ENCODE data around the gene JPH3. TPM values are rescaled to one million over a fixed set of nuclear protein-coding genes. Genes with fewer than 3 reads are reported as not detected.

JPH3 gene
- polyA plus RNA-seq, 1 experiment, result 0.02 TPM

GRCh38 chr16:87685405-87685755, 83.1 kb downstream of the JPH3 start:
- H3K27ac ChIP-seq (ENCODE audit: low read depth, low read length), result no peak overlapping the region
- POLR2A ChIA-PET, result no interaction called here

GRCh38 chr16:87685766-87686165, 83.5 kb downstream of the JPH3 start:
- Histone ChIP-seq H3K9me3 (ENCODE audit: control insufficient read depth, insufficient read depth, low read length) (peaks cover 4% of the 10 kb centered on the region; the same call in 1 of the 2 replicates), H3K27ac (ENCODE audit: low read depth, low read length) (no peak overlapping the region), H3K27me3 (ENCODE audit: control insufficient read depth, insufficient read depth, low read length) (peaks cover 26% of the 10 kb centered on the region), H3K4me3 (ENCODE audit: low read depth, low read length) (no peak overlapping the region)
- ChIA-PET CTCF (no interaction called here), POLR2A (no interaction called here)
- no peak for TF ChIP-seq CTCF (IDR thresholded peaks at IDR 0.05; ENCODE audit: low read depth, low read length)
- DNase-seq (ENCODE audit: low read depth, low spot score), result no peak

More at GRCh38 chr16:87685405-87685755, 83.1 kb downstream of the JPH3 start:
- CTCF ChIA-PET, result no interaction called here
- Histone ChIP-seq H3K9me3 (ENCODE audit: control insufficient read depth, insufficient read depth, low read length) (peaks cover 4% of the 10 kb centered on the region; the same call in 1 of the 2 replicates), H3K27me3 (ENCODE audit: control insufficient read depth, insufficient read depth, low read length) (peaks cover 27% of the 10 kb centered on the region), H3K4me3 (ENCODE audit: low read depth, low read length) (no peak overlapping the region)
- TF ChIP-seq CTCF (IDR thresholded peaks at IDR 0.05; ENCODE audit: low read depth, low read length), result no peak
- no peak for DNase-seq (ENCODE audit: low read depth, low spot score)

- no peak overlapping the region for H3K4me3 ChIP-seq (ENCODE audit: low read depth, low read length)
- TF ChIP-seq CTCF (IDR thresholded peaks at IDR 0.05; ENCODE audit: low read depth, low read length), result no peak
- H3K27ac ChIP-seq (ENCODE audit: low read depth, low read length), result no peak overlapping the region
- ChIA-PET CTCF (no interaction called here), POLR2A (no interaction called here)
- DNase-seq (ENCODE audit: low read depth, low spot score), result no peak
- H3K27me3 ChIP-seq (ENCODE audit: control insufficient read depth, insufficient read depth, low read length), result peaks cover 26% of the 10 kb centered on the region
- peaks cover 4% of the 10 kb centered on the region; the same call in 1 of the 2 replicates for H3K9me3 ChIP-seq (ENCODE audit: control insufficient read depth, insufficient read depth, low read length)
Measured at GRCh38 chr16:87686697-87687096, 84.4 kb downstream of the JPH3 start.

GRCh38 chr16:87687126-87687910, 85.0 kb downstream of the JPH3 start:
- Histone ChIP-seq H3K4me3 (ENCODE audit: low read depth, low read length) (no peak overlapping the region), H3K27ac (ENCODE audit: low read depth, low read length) (no peak overlapping the region), H3K27me3 (ENCODE audit: control insufficient read depth, insufficient read depth, low read length) (peaks cover 26% of the 10 kb centered on the region), H3K9me3 (ENCODE audit: control insufficient read depth, insufficient read depth, low read length) (peaks cover 4% of the 10 kb centered on the region; the same call in 1 of the 2 replicates)
- POLR2A ChIA-PET, result no interaction called here
- CTCF ChIA-PET, result no interaction called here
- TF ChIP-seq CTCF (IDR thresholded peaks at IDR 0.05; ENCODE audit: low read depth, low read length), result no peak
- no peak for DNase-seq (ENCODE audit: low read depth, low spot score)

- DNase-seq (ENCODE audit: low read depth, low spot score), result no peak
- no peak overlapping the region for H3K4me3 ChIP-seq (ENCODE audit: low read depth, low read length)
- peaks cover 4% of the 10 kb centered on the region; the same call in 1 of the 2 replicates for H3K9me3 ChIP-seq (ENCODE audit: control insufficient read depth, insufficient read depth, low read length)
- CTCF ChIA-PET, result no interaction called here
- TF ChIP-seq CTCF (IDR thresholded peaks at IDR 0.05; ENCODE audit: low read depth, low read length), result no peak
- H3K27me3 ChIP-seq (ENCODE audit: control insufficient read depth, insufficient read depth, low read length), result peaks cover 26% of the 10 kb centered on the region
- POLR2A ChIA-PET, result no interaction called here
- H3K27ac ChIP-seq (ENCODE audit: low read depth, low read length), result no peak overlapping the region
Measured at GRCh38 chr16:87687998-87688529, 85.8 kb downstream of the JPH3 start.
